RWPE1 (cell line): Measurements from ENCODE around the gene IFIT1B.

Source experiments
- CTCF ChIA-PET: fragments of 350-600 bp; sonication (Branson Sonifier 250); formaldehyde crosslinking; extraction: SDS; loops from one replicate; lab custom pipeline; 2021; lab: Yijun Ruan, JAX
- POLR2A ChIA-PET: fragments of 400-600 bp; formaldehyde crosslinking; extraction: SDS; loops from one replicate; lab custom pipeline; 2020; ENCODE audit warnings: antibody characterized with exemption; ENCODE audit not compliant: low non-redundant PET; lab: Yijun Ruan, JAX
- DNase-seq: peaks from one replicate; pipeline ENCODE4 v3.0.0; 2012; ENCODE audit warnings: low spot score
- H3K27ac ChIP-seq: fragments of 450-650 bp; 2 replicates; pipeline ENCODE4 v1.5.1; 2017
- CTCF ChIP-seq: fragments of 450-650 bp; conservative IDR thresholded peaks from 2 replicates; pipeline ENCODE4 v1.5.1; 2017; ENCODE audit warnings: low read depth, mild to moderate bottlenecking

The IFIT1B gene

GRCh38 chr10:89342206-89342958 is 35.5 kb upstream of the IFIT1B start:
- CTCF ChIA-PET, result interaction anchor here (1.6 kb wide), 1 partner anchor 27 kb away, joined by 4 read pairs; no protein-coding TSS in a partner anchor
- POLR2A ChIA-PET, result no interaction called here
- DNase-seq, result peak; percentile 38
- no peak for TF ChIP-seq CTCF
- no peak overlapping the region for H3K27ac ChIP-seq

GRCh38 chr10:89343089-89343767 is 34.6 kb upstream of the IFIT1B start:
- no peak for DNase-seq
- POLR2A ChIA-PET, result no interaction called here

GRCh38 chr10:89344156-89344555 is 33.7 kb upstream of the IFIT1B start:
- H3K27ac ChIP-seq, result no peak overlapping the region
- no peak for DNase-seq
- no peak for TF ChIP-seq CTCF
- ChIA-PET POLR2A (no interaction called here), CTCF (interaction anchor here (1.6 kb wide), 1 partner anchor 25 kb away, joined by 4 read pairs; no protein-coding TSS in a partner anchor)

More at GRCh38 chr10:89343089-89343767, 34.6 kb upstream of the IFIT1B start:
- H3K27ac ChIP-seq, result no peak overlapping the region
- no peak for TF ChIP-seq CTCF
- CTCF ChIA-PET, result interaction anchor here (1.6 kb wide), 1 partner anchor 26 kb away, joined by 4 read pairs; no protein-coding TSS in a partner anchor

GRCh38 chr10:89345367-89346000 is 32.4 kb upstream of the IFIT1B start:
- TF ChIP-seq CTCF, result no peak
- no peak for DNase-seq
- no peak overlapping the region for H3K27ac ChIP-seq
- CTCF ChIA-PET, result no interaction called here
- POLR2A ChIA-PET, result no interaction called here

GRCh38 chr10:89346405-89347254 is 31.2 kb upstream of the IFIT1B start:
- CTCF ChIA-PET, result interaction anchor here (0.7 kb wide), 1 partner anchor 21 kb away, joined by 8 read pairs; no protein-coding TSS in a partner anchor
- peak; percentile 53 for DNase-seq
- TF ChIP-seq CTCF, result no peak
- POLR2A ChIA-PET, result no interaction called here
- no peak overlapping the region for H3K27ac ChIP-seq
